HepG2 (cell line): ENCODE data around the gene IFIT1. TPM values are rescaled to one million over a fixed set of nuclear protein-coding genes. Genes with fewer than 3 reads are reported as not detected.

ENCODE experiments used
- ARID5B ChIP-seq: IDR thresholded peaks from 2 replicates; pipeline ENCODE4 v1.4.0; 2020; ENCODE audit warnings: mild to moderate bottlenecking, missing genetic modification reagents
- CC2D1A ChIP-seq: sonication (generic); formaldehyde crosslinking; IDR thresholded peaks from 2 replicates; pipeline ENCODE4 v1.8.1; 2023; ENCODE audit warnings: mild to moderate bottlenecking, missing genetic modification reagents
- CENPT ChIP-seq: sonication (generic); formaldehyde crosslinking; IDR thresholded peaks from 2 replicates; pipeline ENCODE4 v1.8.0; 2022; ENCODE audit warnings: low read depth, mild to moderate bottlenecking, moderate library complexity, missing genetic modification reagents
- DPF2 ChIP-seq: sonication (generic); formaldehyde crosslinking; IDR thresholded peaks from 2 replicates; pipeline ENCODE4 v1.4.0; 2020; ENCODE audit warnings: mild to moderate bottlenecking, low read depth, missing genetic modification reagents, borderline replicate concordance
- EZH2 ChIP-seq: conservative IDR thresholded peaks from 2 replicates; pipeline ENCODE4 v1.6.1; 2012; ENCODE audit warnings: mild to moderate bottlenecking, low read depth, low read length, moderate library complexity
- HDAC2 ChIP-seq: sonication (generic); formaldehyde crosslinking; IDR thresholded peaks from 2 replicates; pipeline ENCODE4 v1.4.0; 2020; ENCODE audit warnings: missing genetic modification reagents
- HMG20B ChIP-seq: conservative IDR thresholded peaks from 2 replicates; pipeline ENCODE4 v1.6.1; 2016; ENCODE audit warnings: missing genetic modification reagents, missing compliant biosample characterization
- MED1 ChIP-seq: sonication (generic); formaldehyde crosslinking; IDR thresholded peaks from 2 replicates; pipeline ENCODE4 v1.4.0; 2020; ENCODE audit warnings: missing genetic modification reagents
- NKX3-1 ChIP-seq: sonication (generic); formaldehyde crosslinking; IDR thresholded peaks from 2 replicates; pipeline ENCODE4 v1.5.0; 2020; ENCODE audit warnings: missing genetic modification reagents
- RERE ChIP-seq: IDR thresholded peaks from 2 replicates; pipeline ENCODE4 v1.6.1; 2016; ENCODE audit warnings: low read depth, missing genetic modification reagents, missing compliant biosample characterization
- RFX1 ChIP-seq: fragments of 450-650 bp; IDR thresholded peaks from 2 replicates; pipeline ENCODE4 v1.6.1; 2017
- SP1 ChIP-seq, 2 experiments: fragments of 450-650 bp in 1 of 2; sonication (generic) in 1 of 2; formaldehyde crosslinking in 1 of 2; IDR thresholded peaks; 2 replicates each; pipeline versions ENCODE4 v1.4.0 to v1.6.1; 2016 to 2020; ENCODE audit warnings: missing genetic modification reagents in 1 of 2
- SP4 ChIP-seq: sonication (generic); formaldehyde crosslinking; IDR thresholded peaks from 2 replicates; pipeline ENCODE4 v1.8.1; 2023; ENCODE audit warnings: mild to moderate bottlenecking, missing genetic modification reagents
- TSC22D2 ChIP-seq: sonication (generic); formaldehyde crosslinking; IDR thresholded peaks from 2 replicates; pipeline ENCODE4 v1.5.1; 2020; ENCODE audit warnings: missing genetic modification reagents, mild to moderate bottlenecking, borderline replicate concordance
- ZFYVE20 ChIP-seq: sonication (generic); formaldehyde crosslinking; IDR thresholded peaks from 2 replicates; pipeline ENCODE4 v1.8.0; 2023; ENCODE audit warnings: low read depth, mild to moderate bottlenecking, moderate library complexity, missing genetic modification reagents, borderline replicate concordance
- ZNF550 ChIP-seq: sonication (generic); formaldehyde crosslinking; IDR thresholded peaks from 2 replicates; pipeline ENCODE4 v1.4.0; 2020; ENCODE audit warnings: mild to moderate bottlenecking, missing genetic modification reagents, borderline replicate concordance
- ZNF615 ChIP-seq: sonication (generic); formaldehyde crosslinking; IDR thresholded peaks from 2 replicates; pipeline ENCODE4 v1.5.0; 2020; ENCODE audit warnings: mild to moderate bottlenecking, missing genetic modification reagents, borderline replicate concordance
- ZNF782 ChIP-seq: sonication (generic); formaldehyde crosslinking; IDR thresholded peaks from 2 replicates; pipeline ENCODE4 v1.4.0; 2020; ENCODE audit warnings: missing genetic modification reagents, mild to moderate bottlenecking, borderline replicate concordance
- polyA plus RNA-seq, 8 experiments: library from polyadenylated mRNA; depleted of rRNA in 3 of 8; stranded (reverse) in 7 of 8; unstranded in 1 of 8; fragments of >200 nt; fragmentation: Illumina TruSeq in 4 of 8; extraction: Trizol in 4 of 8; gene quantifications; 2 replicates each; pipeline versions ENCODE4 v1.2.1 to v1.2.3, GENCODE V29; 2011 to 2016; ENCODE audit warnings: low read depth in 4 of 8, missing spikeins in 1 of 8, mixed read lengths in 1 of 8; ENCODE audit not compliant: insufficient read depth in 1 of 8
- total RNA-seq, 5 experiments: library from RNA; depleted of rRNA; stranded (reverse); fragments of >200 nt; fragmentation: Illumina TruSeq; extraction: Trizol; gene quantifications; 2 replicates each; pipeline ENCODE4 v1.2.3, GENCODE V29; 2016; ENCODE audit warnings: low read depth in 1 of 5
- TF ChIP-seq, protein P1 (sequence below): sonication (generic); formaldehyde crosslinking; IDR thresholded peaks from 2 replicates; pipeline ENCODE4 v1.9.0; 2021; ENCODE audit warnings: missing genetic modification reagents, borderline replicate concordance

IFIT1 gene
- total and polyA plus RNA-seq, 2 of the 13 experiments (the other 11 are each of a cell fraction or from before 2014, with no cell fraction given): 1.5 to 5.5 TPM

- TF ChIP-seq ARID5B (CRISPR knock-in tag) (peak; percentile 97), ZNF782 (no peak), SP4 (no peak), HDAC2 (CRISPR knock-in tag) (peak; percentile 89), ZFYVE20 (CRISPR knock-in tag) (no peak), TSC22D2 (CRISPR knock-in tag) (no peak), MED1 (CRISPR knock-in tag) (peak; percentile 75; the same call in 1 of the 2 replicates), DPF2 (CRISPR knock-in tag) (peak; percentile 52; the same call in 1 of the 2 replicates), ZNF550 (CRISPR knock-in tag) (no peak), ZNF615 (CRISPR knock-in tag) (no peak), EZH2 (no peak), RFX1 (no peak), RERE (peak; percentile 76; the same call in 1 of the 2 replicates), SP1 (IDR thresholded peaks at IDR 0.05) (no peak), SP1 (CRISPR knock-in tag; IDR thresholded peaks at IDR 0.05) (no peak), HMG20B (CRISPR knock-in tag) (peak; percentile 64; the same call in 1 of the 2 replicates), NKX3-1 (CRISPR knock-in tag) (no peak), CENPT (CRISPR knock-in tag) (no peak), CC2D1A (CRISPR knock-in tag) (no peak)
- TF ChIP-seq, protein P1, sequence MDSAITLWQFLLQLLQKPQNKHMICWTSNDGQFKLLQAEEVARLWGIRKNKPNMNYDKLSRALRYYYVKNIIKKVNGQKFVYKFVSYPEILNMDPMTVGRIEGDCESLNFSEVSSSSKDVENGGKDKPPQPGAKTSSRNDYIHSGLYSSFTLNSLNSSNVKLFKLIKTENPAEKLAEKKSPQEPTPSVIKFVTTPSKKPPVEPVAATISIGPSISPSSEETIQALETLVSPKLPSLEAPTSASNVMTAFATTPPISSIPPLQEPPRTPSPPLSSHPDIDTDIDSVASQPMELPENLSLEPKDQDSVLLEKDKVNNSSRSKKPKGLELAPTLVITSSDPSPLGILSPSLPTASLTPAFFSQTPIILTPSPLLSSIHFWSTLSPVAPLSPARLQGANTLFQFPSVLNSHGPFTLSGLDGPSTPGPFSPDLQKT (CRISPR knock-in tag): no peak
These were observed 18.3 kb upstream of the IFIT1 start (continued) for GRCh38 chr10:89373916-89374711.
